ENCODE data around the gene WTIP. TPM values are rescaled to one million over a fixed set of nuclear protein-coding genes. Genes with fewer than 3 reads are reported as not detected.
"Not testable (repeated sequence)": the region's sequence is repeated elsewhere in the genome, so short reads cannot be mapped to it uniquely, and the experiment has no call there.

WTIP gene
- total RNA-seq, 1 donor from 2014 or later, result 51.5 TPM

GRCh38 chr19:34478496-34478895, 3.1 kb upstream of the WTIP start:
- DNase-seq (ENCODE audit: low spot score), result not testable (repeated sequence)

DNA sequence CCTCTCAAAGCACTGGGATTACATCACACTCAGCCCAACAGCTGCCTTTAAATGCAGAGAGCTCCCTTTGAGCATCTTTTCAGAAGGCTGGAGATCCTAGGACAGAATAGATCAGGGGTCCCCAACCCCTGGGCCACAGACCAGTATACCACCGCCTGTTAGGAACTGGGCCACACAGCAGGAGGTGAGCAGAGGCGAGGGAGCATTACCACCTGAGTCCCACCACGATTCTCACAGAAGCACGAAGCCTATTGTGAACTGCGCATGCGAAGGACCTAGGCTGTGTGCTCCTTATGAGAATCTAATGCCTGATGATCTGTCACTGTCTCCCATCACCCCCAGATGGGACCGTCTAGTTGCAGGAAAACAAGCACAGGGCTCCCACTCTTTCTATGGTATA, 2.2 kb upstream of the WTIP start:
- DNase-seq (ENCODE audit: low spot score), result no peak

DNA sequence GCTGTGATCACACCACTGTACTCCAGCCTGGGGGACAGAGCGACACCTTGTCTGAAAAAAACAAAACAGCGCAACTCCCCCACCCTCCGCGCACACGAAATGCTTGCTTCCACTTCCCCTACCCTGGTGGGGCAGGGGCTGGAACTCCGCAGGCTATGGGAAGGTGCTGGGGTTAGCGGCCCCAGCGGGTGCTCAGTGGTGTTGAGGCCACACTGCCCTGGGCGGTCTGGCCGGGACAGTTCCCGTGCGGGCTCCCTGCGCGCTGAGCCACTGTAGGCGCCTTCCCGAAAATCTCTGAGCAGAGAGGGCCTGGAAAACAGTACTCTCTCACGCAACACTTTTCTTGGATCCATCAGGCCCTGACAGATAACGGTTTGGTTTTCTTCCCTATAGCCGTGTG, 1.1 kb upstream of the WTIP start:
- DNase-seq (ENCODE audit: low spot score), result no peak

- no peak for DNase-seq (ENCODE audit: low spot score)
Measured at GRCh38 chr19:34481861-34482379, 362 bp downstream of the WTIP start.

- DNase-seq (ENCODE audit: low spot score), result peak; percentile 25
Measured at GRCh38 chr19:34482380-34483250, 1.1 kb downstream of the WTIP start.

- DNase-seq (ENCODE audit: low spot score), result no peak
Measured at GRCh38 chr19:34484328-34484727, 2.8 kb downstream of the WTIP start.

DNA sequence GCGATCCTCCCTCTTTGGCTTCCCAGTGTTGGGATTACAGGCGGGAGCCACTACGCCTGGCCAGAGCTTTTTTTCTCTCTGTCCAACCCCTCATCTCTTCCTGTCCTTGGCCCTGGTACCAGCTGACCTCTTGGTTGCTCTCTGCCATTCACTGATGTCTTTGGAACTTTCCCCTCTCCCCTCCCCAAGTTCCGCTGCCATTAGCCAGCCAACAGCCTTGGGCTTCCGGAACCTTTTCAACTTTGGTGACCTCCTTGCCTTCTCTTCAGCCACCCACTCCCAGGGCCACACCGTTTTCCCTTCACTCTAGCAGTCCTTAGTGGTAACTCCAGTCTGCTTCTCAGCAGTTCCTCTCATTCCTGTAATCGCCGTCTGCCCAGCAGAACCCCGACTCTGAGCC, 4.3 kb downstream of the WTIP start:
- DNase-seq (ENCODE audit: low spot score), result no peak

GRCh38 chr19:34487651-34488051, 6.1 kb downstream of the WTIP start:
- no peak for DNase-seq (ENCODE audit: low spot score)

- DNase-seq (ENCODE audit: low spot score), result no peak
Measured at GRCh38 chr19:34489175-34489574, 7.6 kb downstream of the WTIP start.

DNA sequence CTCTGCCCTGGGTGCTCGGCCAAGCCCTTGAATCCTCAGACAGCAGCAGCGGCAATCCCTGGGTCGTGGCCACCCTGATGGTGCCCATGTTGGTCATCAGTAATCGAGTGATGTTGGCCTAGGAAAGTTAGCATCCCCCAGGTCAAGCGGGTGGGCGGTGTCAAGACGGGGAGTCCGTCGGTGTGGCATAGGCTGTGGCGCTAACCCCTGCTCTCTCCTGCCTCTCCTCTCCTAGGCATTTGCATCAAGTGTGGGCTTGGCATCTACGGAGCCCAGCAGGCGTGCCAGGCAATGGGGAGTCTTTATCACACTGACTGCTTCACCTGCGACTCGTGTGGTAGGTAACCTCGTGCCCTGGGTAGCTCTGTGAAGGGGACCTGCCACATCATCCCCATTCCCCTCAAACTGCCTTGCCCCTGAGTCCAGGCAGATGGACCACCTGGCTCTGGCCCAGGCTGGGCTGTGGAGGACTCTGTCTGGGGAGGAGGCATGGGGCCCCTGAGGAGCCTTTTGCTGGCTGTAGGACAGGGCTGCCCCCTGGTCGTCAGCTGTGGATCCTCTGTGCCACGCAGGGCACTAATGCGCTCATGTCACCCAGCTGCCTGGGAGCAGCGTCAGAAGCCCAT, 8.7 kb downstream of the WTIP start:
- DNase-seq (ENCODE audit: low spot score), result no peak

DNA sequence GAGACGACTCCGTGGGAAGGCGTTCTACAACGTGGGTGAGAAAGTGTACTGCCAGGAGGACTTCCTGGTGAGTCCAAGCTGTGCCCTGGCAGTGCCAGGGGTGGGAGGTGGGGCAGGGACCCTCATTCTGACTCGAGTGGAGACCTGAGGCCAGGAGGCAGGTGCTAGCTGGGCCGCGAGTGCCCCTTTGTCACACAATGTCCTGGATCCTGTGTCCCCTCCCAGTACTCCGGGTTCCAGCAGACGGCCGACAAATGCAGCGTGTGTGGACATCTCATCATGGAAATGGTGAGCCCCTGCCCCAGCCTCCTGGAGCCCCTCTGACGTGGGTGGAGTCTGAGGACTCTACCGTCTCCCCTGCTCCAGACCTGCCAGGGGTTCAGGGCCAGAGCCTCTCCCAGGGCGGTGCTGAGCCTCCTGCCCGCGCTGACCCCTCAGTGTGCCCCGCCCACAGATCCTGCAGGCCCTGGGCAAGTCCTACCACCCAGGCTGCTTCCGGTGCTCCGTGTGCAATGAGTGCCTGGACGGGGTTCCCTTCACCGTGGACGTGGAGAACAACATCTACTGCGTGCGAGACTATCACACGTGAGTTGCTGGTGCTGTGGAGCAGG, 11.6 kb downstream of the WTIP start:
- no peak for DNase-seq (ENCODE audit: low spot score)

DNA sequence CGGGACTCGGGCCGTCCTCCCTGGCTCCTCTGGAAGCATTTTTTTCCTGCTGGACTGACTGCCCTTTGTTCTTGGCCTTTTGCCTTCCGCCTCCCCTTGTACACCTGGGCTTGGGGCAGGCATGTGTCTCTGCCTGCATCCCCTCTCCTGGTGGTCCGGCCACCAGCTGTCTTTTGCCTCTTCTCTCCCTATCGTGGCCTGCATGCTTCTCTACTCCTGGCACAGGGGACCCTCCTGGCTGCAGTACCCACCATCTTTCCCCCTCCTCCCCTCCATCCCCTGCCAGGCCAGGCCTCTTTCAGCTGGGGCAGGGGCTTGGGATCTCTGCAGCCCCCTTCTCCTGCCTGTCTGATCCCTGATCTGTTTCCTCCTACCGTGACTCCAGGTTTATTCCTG, 12.1 kb downstream of the WTIP start:
- no peak for DNase-seq (ENCODE audit: low spot score)

- no peak for DNase-seq (ENCODE audit: low spot score)
Measured at GRCh38 chr19:34494601-34495000, 13.0 kb downstream of the WTIP start.

DNA sequence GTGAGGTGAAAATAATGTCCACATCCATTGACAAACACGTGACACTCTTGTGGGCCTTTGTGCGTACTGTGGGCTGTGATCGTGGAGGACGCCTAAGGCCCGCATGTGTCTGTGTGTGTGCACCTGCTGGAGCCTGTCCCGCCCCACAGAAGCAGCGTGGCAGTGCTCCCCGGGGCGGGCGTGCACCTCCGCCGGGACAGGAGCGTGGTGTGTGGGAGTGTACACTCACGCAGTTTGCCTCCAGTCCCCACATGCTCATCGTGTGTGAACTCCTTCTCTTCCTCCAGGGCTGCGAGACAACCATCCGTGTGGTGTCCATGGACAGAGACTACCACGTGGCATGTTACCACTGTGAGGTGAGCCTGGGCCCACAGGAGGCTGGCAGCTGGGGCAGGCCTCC, 13.9 kb downstream of the WTIP start:
- no peak for DNase-seq (ENCODE audit: low spot score)

DNA sequence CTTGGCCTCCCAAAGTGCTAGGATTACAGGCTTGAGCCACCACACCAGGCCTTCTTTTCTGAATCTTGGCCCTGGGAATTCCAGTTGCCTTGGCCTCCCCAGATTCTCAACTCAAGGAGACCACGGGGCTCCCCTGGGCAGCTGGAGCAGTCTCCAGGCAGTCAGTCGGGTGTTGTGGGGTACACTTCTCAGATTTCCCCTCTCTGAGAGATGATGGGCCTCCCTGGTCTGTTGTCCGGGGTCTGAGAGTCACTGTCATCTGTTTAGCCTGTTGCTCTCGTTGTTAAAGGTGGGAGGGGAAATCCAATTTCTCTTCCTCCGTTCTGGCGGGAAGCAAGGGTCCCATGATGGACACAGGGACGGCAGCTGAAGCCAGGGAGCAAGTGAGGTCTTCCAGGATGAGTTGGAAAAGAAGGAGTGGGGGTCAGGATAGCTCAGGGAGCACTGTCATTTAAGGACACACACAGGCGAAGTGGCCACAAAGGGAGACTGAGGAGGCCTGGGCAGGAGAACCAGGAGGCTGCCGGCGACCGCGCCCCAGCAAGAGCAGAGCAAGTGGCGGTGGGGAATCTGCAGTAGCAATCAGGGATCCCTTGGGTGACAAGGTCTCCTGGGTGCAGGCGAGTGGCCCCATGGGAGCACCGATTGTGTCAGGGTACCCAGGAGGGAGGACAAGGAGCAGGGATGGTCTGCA, 15.7 kb downstream of the WTIP start:
- no peak for DNase-seq (ENCODE audit: low spot score)

DNA sequence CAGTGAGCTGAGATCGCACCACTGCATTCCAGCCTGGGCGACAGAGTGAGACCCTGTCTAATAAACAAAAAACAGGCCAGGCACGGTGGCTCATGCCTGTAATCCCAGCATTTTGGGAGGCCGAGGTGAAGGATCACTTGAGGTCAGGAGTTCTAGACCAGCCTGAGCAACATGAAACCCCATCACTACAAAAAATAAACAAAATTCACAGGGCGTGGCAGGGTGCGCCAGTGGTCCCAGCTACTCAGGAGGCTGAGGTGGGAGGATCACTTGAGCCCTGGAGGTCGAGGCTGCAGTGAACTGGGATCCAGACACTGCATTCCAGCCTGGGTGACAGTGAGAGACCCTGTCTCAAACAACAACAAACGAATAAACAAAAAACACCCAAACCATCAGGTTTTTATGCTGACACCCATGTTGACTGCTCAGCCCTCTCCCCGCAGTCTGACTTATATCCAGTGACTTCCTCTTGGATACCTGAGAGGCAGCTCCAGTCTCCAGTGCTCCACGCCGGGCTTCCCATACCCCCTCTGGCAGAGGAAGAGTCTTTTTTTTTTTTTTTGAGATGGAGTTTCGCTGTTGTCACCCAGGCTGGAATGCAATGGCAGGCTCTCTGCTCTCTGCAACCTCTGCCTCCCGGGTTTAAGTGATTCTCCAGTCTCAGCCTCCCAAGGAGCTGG, 17.7 kb downstream of the WTIP start:
- no peak for DNase-seq (ENCODE audit: low spot score)

DNA sequence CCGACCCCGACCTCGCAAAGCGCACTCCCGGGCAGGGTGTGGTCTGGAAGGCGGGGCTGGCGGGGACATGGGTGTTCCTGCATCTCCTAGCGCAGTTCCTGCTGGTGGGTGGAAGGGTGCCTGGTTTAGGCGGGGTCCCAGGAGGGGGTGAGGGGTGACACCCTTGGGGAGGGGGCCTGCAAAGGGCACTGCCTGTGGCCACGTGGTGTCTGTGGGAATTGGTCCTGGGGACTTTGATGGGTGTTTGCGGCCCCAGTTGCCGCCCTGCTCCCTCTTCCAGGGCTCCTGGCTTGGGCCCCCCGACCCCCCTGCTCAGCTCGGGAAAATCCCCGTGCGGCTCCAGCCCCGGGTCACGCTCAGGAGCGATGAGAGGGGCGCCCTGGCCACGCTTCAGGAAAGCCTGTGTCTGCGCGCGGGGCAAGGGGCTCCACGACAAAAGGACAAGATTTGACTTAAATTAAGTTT, 19.1 kb downstream of the WTIP start:
- no peak for DNase-seq (ENCODE audit: low spot score)

GRCh38 chr19:34501339-34502320, 20.1 kb downstream of the WTIP start:
- peak; percentile 88 for DNase-seq (ENCODE audit: low spot score)

GRCh38 chr19:34502582-34503411, 21.2 kb downstream of the WTIP start:
- no peak for DNase-seq (ENCODE audit: low spot score)
